Activated CD4-positive, alpha-beta T cell treated with anti-CD3 and anti-CD28 coated beads, Interleukin-2, Interleukin-4, amounts not matched to agents 100 ng/mL and 50 ng/mL, durations not matched to agents 16 hours and 8 hours (primary cell): ENCODE measurements around the gene ROMO1.
A peak's percentile ranks its signal among the peaks of the same experiment; 100 is the strongest.

Source experiments
- DNase-seq: peaks from one replicate; pipeline ENCODE4 v3.0.0-alpha.2; 2020; ENCODE audit warnings: low spot score

Gene ROMO1

DNA sequence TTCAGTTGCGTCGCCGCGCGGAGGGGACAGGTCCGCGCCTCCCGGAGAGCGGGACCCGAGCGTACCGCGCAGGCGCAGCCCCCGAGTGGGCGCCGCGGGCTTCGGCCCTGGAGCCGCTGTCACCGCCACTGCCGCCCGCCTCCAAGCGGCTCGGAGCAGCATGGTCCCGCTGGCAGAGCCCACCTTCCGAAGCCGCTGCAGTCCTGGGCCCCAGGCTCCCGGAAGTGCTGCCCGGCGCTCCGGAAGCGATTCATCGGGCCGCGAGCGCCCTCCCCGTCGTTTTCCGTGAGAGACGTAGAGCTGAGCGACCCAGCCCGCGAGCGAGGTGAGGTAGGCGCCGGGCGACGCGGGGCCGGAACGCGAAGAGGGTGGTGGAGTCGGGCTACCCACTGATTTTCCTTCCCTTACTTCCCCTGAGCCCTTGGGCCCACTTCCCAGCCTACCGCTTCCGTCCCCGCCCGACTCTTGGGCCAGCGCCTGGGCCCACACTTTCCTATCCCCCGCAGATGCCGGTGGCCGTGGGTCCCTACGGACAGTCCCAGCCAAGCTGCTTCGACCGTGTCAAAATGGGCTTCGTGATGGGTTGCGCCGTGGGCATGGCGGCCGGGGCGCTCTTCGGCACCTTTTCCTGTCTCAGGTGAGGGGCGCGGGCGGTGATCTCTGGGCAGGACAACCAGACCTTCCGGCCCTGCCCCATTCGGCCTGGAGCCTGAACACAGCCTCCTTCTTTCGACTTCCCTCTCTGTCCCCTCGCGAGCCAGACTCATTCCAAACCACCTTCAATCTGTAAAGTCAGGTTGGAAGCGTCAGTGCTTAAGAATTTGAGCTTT is at the start of gene ROMO1, which contains the start of gene NFS1:
TSS of gene ROMO1 (plus strand) at position 279 of the 830 bp plus-strand sequence. CDS start at position 507, 228 bp downstream.
TSS of gene NFS1 (minus strand) at position 226 of the 830 bp plus-strand sequence. CDS start at position 162, 64 bp downstream.
- peak; percentile 89 for DNase-seq

DNA sequence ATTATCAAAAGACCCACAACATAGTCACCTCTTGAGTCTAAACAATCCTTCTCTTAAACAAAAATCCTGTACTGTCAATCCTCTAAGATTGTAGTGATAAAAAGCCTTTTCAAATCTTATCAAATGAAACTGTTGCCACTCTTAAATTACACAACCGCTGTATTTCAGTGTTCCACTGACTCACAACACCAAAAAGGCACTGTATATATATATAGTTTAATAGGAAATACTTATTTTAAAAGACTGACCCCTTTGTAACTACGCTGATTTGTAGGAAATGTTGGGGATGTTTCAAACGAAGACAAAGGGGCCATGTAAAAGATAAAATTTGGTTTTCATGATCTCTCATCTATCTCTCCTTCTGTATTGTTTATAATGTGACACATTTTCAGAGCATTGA is 48.6 kb upstream of the ROMO1 start:
- no peak for DNase-seq

DNA sequence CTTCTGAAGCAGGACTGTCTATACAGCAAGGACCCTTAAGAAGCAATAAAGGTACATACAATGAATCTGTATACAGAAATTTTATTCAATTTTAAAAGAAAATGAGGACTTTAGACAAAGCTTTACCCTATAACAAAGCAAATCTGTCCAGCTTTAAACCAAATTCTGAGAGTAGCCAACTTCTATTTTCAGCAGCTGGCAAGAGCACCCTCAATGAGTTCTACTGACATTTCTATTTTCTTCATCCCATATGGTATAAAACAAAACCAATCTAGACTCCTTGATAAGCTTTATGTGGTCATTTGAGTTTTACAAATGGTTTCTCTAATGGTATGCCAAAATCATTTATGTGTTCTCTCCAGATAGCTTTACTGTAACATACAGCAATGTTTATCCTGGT is 47.2 kb upstream of the ROMO1 start:
- no peak for DNase-seq

DNA sequence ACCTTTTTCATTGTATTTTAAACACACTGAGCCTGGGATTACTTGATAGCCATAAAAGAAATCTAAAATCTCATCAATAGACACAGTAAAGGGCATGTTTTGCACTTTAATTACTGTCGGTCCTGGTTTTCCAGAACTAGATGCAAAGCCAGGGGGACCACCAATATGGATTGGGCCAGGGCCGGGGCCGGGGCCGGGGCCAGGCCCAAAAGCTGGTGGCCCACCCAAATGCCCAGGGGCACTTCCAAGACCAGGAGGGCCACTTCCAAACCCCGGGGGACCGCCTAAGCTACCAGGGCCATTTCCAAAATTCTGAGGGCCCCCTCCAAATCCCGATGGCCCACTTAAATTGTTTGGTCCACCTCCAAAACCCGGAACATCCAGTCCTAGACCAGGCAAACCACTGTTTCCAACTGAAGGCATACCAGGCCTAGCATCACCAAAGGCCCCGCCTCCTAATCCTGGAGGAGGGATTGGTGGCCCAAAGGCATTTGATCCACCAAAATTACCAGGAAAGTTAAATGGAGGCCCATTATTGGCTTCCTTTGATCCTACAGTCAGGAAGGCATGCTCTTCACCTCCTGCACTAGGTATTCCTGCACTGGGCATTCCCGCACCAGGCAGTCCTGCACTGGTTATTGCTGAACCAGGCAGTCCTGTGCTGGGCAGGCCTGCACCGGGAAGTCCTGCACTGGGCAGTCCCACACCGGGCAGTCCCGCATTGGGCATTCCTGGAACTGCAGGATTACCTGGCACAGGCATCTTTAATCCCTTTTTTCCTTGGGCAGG is 46.4 kb upstream of the ROMO1 start:
- no peak for DNase-seq

DNA sequence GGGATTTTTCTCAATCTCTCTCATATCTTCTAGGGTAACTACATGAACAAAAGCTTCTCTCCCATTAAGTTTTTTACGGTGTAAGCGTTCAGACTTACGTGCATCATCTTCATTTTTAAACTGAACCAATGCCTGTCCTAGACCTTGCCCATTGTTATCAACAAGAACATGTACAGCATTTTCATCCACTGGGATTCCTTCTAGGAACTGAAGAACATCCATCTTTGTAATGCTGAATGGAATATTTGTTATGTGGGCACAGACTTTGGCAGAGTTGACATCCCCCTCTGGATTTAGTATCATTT is 45.8 kb upstream of the ROMO1 start:
- no peak for DNase-seq

DNA sequence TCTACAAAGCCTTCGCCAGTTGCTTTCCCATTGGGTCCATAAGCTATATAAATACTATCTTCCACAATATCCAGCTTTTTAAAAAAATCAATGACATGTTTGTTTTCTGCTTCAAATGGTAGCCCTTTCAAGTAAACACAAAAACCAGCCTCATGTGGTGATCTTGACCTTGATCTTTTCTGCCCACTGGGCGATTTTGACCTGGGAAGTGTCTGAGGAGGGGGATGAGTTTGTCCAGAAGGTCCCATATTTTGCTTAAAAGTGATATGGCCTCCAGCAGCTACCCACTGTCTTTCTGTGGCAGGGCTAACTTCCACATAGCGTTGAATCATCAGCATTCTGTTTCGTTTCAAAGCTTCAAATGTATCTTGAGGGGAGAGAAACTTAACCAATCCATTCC is 45.3 kb upstream of the ROMO1 start:
- no peak for DNase-seq

DNA sequence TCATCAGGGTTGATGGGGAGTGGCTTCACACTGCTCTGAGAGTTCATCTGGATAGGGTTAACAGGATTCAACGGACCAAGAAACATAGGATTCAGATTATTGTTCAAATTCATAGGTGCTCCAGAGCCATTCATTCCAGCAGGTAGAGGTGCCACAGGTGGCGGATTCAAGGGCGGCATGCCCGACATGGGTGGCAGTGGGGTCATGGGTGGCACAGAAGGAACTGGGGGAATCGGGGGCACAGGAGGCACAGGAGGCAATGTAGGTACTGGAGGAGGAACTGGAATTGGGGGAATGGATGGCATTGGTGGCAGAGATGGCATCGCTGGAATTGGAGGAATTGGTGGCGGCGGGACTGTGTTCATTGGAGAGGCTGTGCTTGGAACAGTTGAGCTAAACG is 44.8 kb upstream of the ROMO1 start:
- DNase-seq, result no peak

DNA sequence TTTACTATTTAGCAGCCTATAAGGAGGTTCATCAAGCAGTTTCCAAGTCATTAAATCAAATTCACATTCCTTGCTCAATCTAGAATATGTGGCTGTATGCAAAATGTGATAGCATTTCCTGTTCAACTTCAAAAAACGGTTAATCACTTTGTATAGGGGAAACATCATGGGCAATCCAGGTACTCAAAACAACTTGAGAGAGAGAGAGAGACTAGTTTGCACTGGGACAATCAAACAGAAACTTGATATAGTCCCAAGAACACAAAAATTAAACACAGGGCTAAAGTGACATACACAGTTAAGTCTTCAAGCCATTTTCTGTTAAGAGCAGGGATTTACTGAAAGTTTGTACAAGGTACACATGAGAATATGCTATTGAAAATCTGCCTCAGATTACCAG is 41.9 kb upstream of the ROMO1 start:
- no peak for DNase-seq

DNA sequence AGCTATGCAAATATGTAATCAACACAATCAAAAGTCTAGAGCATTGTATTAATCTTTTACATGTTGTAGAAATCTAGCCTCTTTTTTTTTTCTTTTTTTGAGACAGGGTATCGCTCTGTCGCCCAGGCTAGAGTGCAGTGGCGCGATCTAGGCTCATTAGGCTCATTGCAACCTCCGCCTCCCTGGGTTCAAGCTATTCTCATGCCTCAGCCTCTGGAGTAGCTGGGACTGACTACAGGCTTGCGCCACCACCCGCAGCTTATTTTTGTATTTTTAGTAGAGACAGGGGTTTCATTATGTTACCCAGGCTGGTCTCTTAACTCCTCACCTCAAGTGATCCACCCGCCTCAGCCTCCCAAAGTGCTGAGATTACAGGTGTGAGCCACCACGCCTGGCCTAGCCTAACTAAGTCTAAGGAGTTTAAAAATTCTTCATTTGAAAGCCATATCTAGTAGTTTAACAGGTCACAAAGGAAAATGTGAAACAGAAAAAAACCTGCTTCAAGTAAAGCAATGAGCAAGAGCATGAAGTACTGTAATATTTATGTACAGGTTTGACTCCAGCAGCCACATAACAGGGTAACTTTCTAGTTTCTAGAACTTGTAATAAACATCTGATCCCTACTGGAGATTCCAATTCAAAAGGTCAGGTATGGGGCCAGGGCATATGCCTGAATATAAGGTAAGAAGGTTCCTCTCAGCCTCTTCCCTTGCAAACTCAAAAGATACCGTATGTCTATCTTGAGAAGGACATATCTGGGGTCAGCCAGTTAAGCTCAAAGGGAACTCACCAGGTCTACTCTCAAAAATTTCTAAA is 38.9 kb upstream of the ROMO1 start:
- DNase-seq, result peak; percentile 32

DNA sequence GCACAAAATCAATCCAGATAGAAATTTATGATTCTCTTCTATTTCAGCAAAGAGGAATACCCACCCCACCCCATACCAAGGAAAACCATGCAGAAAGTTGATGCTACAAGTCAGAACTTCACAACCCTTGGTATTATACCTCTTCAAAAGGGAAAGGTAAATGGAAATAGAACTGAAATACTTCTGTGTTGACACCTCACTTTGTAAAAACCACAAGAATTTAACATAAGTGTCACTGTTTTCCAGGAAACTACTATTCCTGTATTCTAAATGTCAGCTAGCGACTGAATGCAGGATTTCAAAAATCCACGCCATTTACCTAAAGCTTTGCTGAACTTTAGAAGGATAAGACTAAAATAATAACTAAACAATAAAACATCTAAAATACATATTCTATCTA is 38.2 kb upstream of the ROMO1 start:
- peak; percentile 44 for DNase-seq

DNA sequence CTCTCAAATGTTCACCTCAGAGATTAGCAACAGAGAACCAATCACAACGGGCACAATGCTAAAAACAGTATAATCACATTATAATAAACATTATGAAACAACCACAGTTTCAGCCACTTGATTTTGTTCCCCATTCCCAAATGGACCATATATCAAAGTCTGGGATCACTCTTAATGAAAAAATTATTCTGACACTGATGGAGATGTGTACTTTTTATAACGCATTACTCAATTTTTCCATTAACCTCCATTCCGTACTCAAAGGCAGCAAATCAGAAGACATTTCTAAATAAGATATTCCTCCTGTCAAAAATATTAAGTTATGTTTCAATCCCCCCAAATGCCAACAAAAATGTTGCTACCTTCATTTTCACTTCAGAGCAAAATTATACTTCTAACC is 37.3 kb upstream of the ROMO1 start:
- DNase-seq, result no peak

DNA sequence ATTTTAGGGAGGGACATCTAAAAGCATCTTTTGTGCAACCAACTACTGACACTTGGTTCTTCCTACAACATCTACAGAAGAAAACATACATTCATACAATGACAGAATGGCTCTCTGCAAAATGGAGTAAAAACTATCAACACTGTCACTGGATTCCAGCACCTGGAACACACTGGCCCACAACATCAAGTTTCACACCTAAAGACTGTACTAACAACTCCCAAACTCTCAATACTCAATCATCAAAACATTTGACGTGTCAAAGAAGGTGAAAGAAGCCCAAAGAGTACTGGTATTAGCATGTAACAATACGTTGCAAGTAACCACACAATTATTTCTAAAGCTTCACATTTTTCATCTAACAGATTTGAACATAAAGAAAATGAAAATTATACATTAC is 36.7 kb upstream of the ROMO1 start:
- DNase-seq, result peak; percentile 40

DNA sequence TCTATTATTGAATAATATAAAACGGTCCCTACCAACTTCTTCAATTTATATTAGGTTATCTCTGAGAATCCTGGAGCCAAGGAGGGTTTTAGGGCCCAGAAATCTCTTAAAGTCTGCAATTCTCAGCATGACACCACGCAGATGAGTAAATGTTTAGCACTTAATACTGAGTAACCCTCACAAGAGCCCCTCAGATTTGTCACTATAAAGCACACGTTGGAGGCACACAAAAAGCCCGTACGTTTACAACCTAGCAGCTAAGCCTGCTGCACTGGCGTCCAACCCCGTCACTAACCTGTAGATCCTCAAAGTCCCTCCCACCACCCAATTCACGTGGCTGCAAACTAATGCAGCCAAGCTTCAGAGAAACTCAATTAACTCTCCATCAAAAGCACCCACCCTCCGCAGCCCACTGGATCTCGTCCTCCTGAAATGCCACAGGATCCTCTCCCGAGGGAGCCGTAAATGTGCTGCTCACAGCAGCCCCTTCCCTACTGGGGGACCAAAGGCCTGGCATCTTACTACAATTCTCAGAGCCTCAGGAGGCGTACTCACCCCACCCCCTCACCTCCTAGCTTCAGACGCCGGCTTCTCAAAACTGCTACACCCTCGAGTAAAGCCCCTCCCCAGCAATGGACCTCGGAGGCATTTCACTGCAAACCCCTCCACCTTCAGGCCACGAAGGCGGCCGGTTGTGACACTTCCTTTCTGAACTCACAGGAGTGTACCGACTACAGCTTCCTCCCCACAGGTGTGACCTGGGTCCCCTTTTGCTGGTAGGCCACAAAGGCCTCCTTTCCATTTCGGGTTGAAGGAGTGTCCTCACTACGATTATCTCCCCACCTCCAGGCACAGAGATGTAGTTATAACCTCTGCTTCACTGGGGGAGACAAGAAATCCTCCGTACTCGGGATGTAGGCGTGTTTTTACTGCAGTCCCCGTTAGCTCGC is 35.4 kb upstream of the ROMO1 start:
- DNase-seq, result peak; percentile 58

DNA sequence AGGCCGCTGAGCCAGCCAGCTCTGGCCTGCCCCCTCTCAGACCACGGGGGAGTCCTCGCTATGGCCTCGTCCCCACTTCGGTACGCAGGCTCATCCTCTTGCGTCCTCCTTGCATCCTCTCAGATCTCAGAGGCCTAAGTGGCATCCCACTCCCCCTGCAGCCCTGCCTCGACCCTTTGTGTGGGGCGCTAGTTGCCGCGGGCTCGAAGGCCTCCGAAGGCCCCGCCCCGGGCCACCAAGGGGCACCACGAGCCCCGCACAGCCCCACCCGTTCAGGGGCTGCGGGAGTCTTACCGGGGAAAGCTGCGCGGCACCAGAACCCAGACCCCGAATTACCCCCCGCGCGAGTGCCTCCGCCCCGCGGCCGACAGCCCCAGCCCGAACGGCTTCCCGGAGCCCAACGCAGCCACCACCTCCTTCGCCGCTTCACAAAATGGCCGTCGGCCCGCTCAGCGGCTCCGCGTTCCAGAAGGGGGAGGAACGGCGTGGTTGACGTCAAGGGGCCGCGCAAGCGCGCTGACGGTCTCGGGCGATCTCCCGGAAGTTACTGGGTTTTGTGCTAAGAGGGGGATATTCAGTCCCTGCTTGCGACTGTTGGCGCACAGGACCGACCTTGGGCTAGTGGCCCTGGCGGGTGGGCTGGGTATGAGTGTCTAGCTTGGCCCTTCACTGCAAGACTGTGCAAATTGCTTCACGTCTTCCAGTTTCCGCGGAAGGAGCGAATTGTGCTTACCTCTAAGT is 34.6 kb upstream of the ROMO1 start, which contains the start of the genes CPNE1 and RBM12:
TSS of gene CPNE1 (minus strand) at position 435 of the 741 bp plus-strand sequence. CDS start 31,977 bp downstream, outside the sequence.
TSS of gene RBM12 (minus strand) at position 435 of the 741 bp plus-strand sequence. CDS start 9,578 bp downstream, outside the sequence.
- peak; percentile 95 for DNase-seq

DNA sequence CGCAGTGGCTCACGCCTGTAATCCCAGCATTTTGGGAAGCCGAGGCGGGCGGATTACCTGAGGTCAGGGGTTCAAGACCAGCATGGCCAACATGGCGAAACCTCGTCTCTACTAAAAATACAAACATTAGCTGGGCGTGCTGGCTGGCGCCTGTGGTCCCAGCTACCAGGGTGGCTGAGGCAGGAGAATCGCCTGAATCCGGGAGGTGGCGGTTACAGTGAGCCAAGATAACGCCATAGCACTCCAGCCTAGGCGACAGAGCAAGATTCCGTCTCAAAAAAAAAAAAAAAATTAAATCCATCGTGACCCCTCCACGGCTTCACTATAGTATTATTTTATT is 33.3 kb upstream of the ROMO1 start:
- DNase-seq, result no peak

DNA sequence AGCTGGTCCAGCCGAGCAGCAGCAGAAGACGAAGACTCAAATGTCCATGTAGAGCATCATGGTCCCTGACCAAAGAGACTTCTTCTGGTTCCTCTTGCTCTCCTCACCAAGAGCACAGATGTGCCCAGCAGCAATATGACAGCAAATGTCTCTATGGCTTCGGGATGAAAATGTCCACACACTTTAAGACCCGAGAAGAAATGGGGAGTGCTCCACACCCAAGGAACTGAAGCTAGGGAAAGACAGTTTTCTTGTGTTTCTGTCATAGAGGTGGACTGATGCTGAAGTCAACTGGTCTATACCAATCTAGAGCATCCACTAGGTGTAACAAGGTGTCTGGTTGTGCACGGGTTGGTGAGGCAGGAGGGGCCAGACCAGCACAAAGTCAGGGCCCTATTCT is 30.0 kb upstream of the ROMO1 start:
- no peak for DNase-seq

DNA sequence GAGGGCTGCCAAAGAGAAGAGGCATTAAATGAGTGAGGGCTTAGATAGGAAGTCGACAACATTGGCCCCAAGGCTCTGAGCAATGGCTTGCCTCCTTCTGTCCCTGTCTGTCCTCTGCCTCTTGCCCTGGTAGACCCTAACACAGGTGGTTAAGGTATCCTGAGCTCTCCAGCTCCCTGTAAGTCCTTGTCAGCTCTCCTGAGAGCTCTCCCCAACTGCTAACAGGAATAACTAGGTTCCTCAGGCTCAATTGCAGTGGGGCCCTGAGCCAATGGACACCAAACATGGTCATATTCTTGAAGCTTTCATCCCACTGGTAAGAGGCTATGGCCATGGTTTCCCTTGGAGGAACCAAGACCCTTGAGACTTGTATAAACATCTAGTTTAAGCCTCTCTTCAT is 29.5 kb upstream of the ROMO1 start:
- DNase-seq, result no peak

DNA sequence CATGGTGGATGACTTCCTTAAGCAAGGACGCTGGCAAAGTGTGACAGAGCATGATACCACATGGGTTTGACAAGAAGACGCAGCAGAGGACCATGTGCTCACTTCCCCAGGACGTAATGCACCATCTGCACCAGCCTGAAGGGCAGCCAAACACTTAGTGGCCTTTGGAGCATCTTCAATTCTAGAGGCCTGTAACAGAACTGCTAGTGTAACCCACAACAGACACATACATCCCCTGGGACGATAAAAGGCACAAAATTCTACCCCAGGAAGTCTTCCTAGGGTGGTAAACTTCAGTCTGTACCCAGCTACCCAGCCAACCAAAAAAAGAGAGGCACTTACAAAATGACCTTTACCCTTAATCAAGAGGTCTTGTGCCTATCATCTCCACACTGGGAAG is 25.3 kb upstream of the ROMO1 start:
- DNase-seq, result no peak

DNA sequence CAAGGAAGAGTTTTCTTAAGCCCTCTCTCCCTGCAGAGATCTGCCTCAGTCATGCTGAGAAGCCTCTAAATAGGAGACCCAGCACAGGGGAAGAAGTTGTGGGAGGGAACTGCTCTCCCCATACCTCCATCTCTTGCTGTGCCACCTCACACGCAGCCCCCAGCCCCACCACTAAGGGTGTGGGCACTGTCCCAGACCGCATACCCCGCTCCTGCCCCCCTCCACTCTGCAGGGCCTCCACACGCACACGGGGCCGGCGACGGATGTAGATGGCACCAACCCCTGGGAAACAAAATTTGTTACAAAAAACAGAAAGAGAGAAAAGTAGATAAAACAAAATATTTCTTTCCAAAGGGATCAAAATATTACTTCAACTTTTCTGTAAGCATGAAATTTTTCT is 24.3 kb upstream of the ROMO1 start:
- DNase-seq, result no peak

DNA sequence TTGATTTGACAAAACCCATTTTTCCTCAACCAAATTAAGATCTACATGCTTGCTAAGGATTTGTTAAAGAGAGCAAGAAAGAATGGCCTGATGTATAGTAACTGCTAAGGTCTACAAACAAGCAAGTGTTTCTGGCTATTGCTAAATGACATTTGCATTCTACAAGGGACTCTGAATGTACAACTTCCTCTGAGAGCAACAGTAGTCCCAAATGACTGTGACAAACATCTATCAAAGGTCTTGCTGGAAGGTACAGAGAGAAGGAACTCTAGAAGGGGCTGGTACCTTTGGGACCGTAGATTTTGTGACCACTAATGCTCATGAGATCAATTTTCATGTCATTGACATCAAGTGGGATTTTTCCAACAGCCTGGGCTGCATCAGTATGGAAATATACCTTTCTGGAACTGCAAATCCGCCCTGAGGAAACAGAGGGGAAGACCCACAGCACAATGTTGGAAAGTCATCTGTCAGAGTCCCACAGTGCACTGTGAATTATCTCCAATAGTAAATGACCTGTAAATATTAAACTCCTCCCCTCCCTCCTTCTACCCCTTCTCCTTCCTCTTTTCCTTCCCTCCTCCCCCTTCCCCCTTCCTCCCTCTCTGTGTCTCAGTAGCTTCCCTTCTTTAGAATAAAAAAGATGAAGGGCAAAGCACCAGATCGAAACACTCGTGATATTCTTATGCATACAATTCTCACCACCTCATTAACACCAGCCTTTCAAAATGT is 18.6 kb upstream of the ROMO1 start:
- no peak for DNase-seq
